OCI-LY7 (cell line): ENCODE data around the gene TDRD10.

Experiments
- CTCF ChIP-seq: fragments of 200-600 bp; sonication (generic); conservative IDR thresholded peaks from 2 replicates; pipeline ENCODE4 v1.5.1; 2014; ENCODE audit warnings: mild to moderate bottlenecking, antibody characterized with exemption, low read length, moderate library complexity, mixed read lengths
- EZH2phosphoT487 ChIP-seq: fragments of 200-600 bp; sonication (generic); IDR thresholded peaks from 2 replicates; pipeline ENCODE4 v1.6.1; 2018; ENCODE audit warnings: low read depth, borderline replicate concordance, mild to moderate bottlenecking, mixed run types, antibody characterized with exemption, low read length, moderate library complexity, mixed read lengths

- TF ChIP-seq CTCF (peak; percentile 81), EZH2phosphoT487 (no peak)
These were observed 44.4 kb downstream of the TDRD10 start for GRCh38 chr1:154546264-154547063.
